ENCODE measurements around the gene WWOX. TPM values are rescaled to one million over a fixed set of nuclear protein-coding genes. Genes with fewer than 3 reads are reported as not detected.

WWOX gene
- total RNA-seq, 1 experiment from 2014 or later, result 79.9 TPM

- Histone ChIP-seq H3K4me3 (ENCODE audit: low read depth, low read length, poor library complexity, severe bottlenecking) (no peak overlapping the region), H3K27ac (ENCODE audit: low read depth, low read length, poor library complexity, severe bottlenecking) (no peak overlapping the region), H3K4me1 (ENCODE audit: insufficient read depth, low read length, poor library complexity, severe bottlenecking) (no peaks in the 10 kb centered on the region), H3K36me3 (ENCODE audit: insufficient read depth, low read length, poor library complexity, severe bottlenecking) (no peaks in the 10 kb centered on the region), H3K27me3 (replicated peaks; ENCODE audit: insufficient read depth, low read depth, low read length, poor library complexity) (no peaks in the 10 kb centered on the region), H3K9me3 (ENCODE audit: low read depth, low read length, poor library complexity, severe bottlenecking) (no peaks in the 10 kb centered on the region)
- no TSS peak for BruUV-seq (replicated peaks)
- CTCF ChIA-PET, result no interaction called here
- POLR2A ChIA-PET (ENCODE audit: low non-redundant PET), result no interaction called here
- no peak for DNase-seq (ENCODE audit: low spot score)
- intact Hi-C loops (cut with micrococcal nuclease; ENCODE audit: unreplicated experiment), result no loop called here
- TF ChIP-seq CTCF (conservative IDR thresholded peaks at IDR 0.05; ENCODE audit: low read depth, low read length) (no peak), EZH2 (IDR thresholded peaks at IDR 0.05; ENCODE audit: borderline replicate concordance, low read depth, low read length, poor library complexity, severe bottlenecking) (no peak)
These were observed 159.1 kb downstream of the WWOX start for GRCh38 chr16:78258375-78259065.

GRCh38 chr16:78259873-78260272 lies 160.4 kb downstream of the WWOX start:
- CTCF ChIA-PET, result no interaction called here
- no peak overlapping the region for H3K4me3 ChIP-seq (ENCODE audit: low read depth, low read length, poor library complexity, severe bottlenecking)

GRCh38 chr16:78264642-78265041 lies 165.2 kb downstream of the WWOX start:
- Histone ChIP-seq H3K4me1 (ENCODE audit: insufficient read depth, low read length, poor library complexity, severe bottlenecking) (no peaks in the 10 kb centered on the region), H3K4me3 (ENCODE audit: low read depth, low read length, poor library complexity, severe bottlenecking) (no peak overlapping the region), H3K9me3 (ENCODE audit: low read depth, low read length, poor library complexity, severe bottlenecking) (peaks cover 7% of the 10 kb centered on the region), H3K36me3 (ENCODE audit: insufficient read depth, low read length, poor library complexity, severe bottlenecking) (no peaks in the 10 kb centered on the region), H3K27ac (ENCODE audit: low read depth, low read length, poor library complexity, severe bottlenecking) (no peak overlapping the region), H3K27me3 (replicated peaks; ENCODE audit: insufficient read depth, low read depth, low read length, poor library complexity) (no peaks in the 10 kb centered on the region)
- intact Hi-C loops (cut with micrococcal nuclease; ENCODE audit: unreplicated experiment), result no loop called here
- ChIA-PET POLR2A (ENCODE audit: low non-redundant PET) (no interaction called here), CTCF (no interaction called here)
- DNase-seq (ENCODE audit: low spot score), result no peak
- no peak for TF ChIP-seq EZH2 (IDR thresholded peaks at IDR 0.05; ENCODE audit: borderline replicate concordance, low read depth, low read length, poor library complexity, severe bottlenecking)
- no peak for TF ChIP-seq CTCF (conservative IDR thresholded peaks at IDR 0.05; ENCODE audit: low read depth, low read length)
- no TSS peak for BruUV-seq (replicated peaks)

More at GRCh38 chr16:78259873-78260272, 160.4 kb downstream of the WWOX start:
- Histone ChIP-seq H3K36me3 (ENCODE audit: insufficient read depth, low read length, poor library complexity, severe bottlenecking) (no peaks in the 10 kb centered on the region), H3K9me3 (ENCODE audit: low read depth, low read length, poor library complexity, severe bottlenecking) (peaks cover 7% of the 10 kb centered on the region), H3K27me3 (replicated peaks; ENCODE audit: insufficient read depth, low read depth, low read length, poor library complexity) (no peaks in the 10 kb centered on the region), H3K4me1 (ENCODE audit: insufficient read depth, low read length, poor library complexity, severe bottlenecking) (no peaks in the 10 kb centered on the region), H3K27ac (ENCODE audit: low read depth, low read length, poor library complexity, severe bottlenecking) (no peak overlapping the region)
- intact Hi-C loops (cut with micrococcal nuclease; ENCODE audit: unreplicated experiment), result no loop called here
- no TSS peak for BruUV-seq (replicated peaks)
- DNase-seq (ENCODE audit: low spot score), result no peak
- POLR2A ChIA-PET (ENCODE audit: low non-redundant PET), result no interaction called here
- TF ChIP-seq CTCF (conservative IDR thresholded peaks at IDR 0.05; ENCODE audit: low read depth, low read length) (no peak), EZH2 (IDR thresholded peaks at IDR 0.05; ENCODE audit: borderline replicate concordance, low read depth, low read length, poor library complexity, severe bottlenecking) (no peak)

Data from A673 (cell line).